Memory B cell (primary cell): ENCODE measurements around the gene PNPLA2.

Experiments
- ATAC-seq: fragments of 150-1000 bp; cut with Tn5 transposase; 2 replicates; pipeline ENCODE4 v1.10.0; 2021; ENCODE audit warnings: low read depth, mild to moderate bottlenecking, moderate library complexity
- DNase-seq, 2 donors: peaks; one replicate each; pipeline ENCODE4 v3.0.0; 2022; ENCODE audit warnings: low spot score in 2 of 2
- H3K27ac Mint-ChIP-seq: one replicate; pipeline ENCODE4 v1.8.0; 2022; ENCODE audit warnings: mild to moderate bottlenecking, moderate library complexity, mixed read lengths
- H3K27me3 Mint-ChIP-seq: one replicate; pipeline ENCODE4 v1.8.0; 2022; ENCODE audit warnings: mixed read lengths
- H3K36me3 Mint-ChIP-seq: one replicate; pipeline ENCODE4 v1.8.0; 2022; ENCODE audit warnings: mild to moderate bottlenecking, mixed read lengths
- H3K4me1 Mint-ChIP-seq: one replicate; pipeline ENCODE4 v1.8.0; 2022; ENCODE audit warnings: mixed read lengths
- H3K4me3 Mint-ChIP-seq: one replicate; pipeline ENCODE4 v1.8.0; 2022; ENCODE audit warnings: mild to moderate bottlenecking, moderate library complexity, mixed read lengths
- H3K9me3 Mint-ChIP-seq: one replicate; pipeline ENCODE4 v1.8.0; 2022; ENCODE audit warnings: mixed read lengths

Gene PNPLA2

DNA sequence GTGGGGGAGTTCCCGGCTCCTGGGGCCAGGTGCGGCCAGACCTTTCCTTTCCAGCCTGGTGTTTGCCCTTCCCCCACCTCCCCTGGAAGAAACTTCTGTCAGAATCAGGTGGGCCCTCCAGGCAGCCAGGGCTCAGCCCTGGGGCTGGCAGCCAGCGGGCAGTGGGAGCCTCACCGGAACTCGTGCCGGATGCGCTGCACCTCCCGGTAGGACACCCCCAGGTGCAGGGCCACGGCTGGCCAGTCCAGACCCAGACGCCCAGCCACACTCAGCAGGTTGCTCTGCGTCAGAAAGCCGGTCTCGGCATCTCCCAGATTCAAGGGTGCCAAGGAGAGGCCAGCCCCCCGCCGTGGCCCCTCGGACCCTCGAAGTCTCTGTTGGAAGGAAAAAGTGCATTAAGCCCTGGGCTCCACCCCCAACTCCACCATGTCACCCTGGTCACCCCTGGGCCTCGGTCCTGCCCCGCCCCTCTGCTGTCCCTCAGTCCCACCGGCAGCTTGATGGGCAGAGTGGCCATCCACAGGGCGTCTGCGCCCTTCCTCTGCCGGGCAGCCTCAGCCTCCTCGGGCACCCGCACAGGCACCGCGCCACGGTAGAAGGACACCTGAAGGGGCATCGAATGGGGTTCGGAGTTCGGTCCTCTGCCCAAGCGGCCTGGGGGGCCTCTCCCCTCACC, 18.9 kb upstream of the PNPLA2 start:
- DNase-seq (no peak), ATAC-seq (no peak)
- H3K4me1 Mint-ChIP-seq, result peaks cover 12% of the 10 kb centered on the region
- H3K36me3 Mint-ChIP-seq, result peaks cover 4% of the 10 kb centered on the region
- no peak overlapping the region for H3K27ac Mint-ChIP-seq
- H3K9me3 Mint-ChIP-seq, result no peaks in the 10 kb centered on the region
- no peak overlapping the region for H3K4me3 Mint-ChIP-seq
- H3K27me3 Mint-ChIP-seq, result no peaks in the 10 kb centered on the region

DNA sequence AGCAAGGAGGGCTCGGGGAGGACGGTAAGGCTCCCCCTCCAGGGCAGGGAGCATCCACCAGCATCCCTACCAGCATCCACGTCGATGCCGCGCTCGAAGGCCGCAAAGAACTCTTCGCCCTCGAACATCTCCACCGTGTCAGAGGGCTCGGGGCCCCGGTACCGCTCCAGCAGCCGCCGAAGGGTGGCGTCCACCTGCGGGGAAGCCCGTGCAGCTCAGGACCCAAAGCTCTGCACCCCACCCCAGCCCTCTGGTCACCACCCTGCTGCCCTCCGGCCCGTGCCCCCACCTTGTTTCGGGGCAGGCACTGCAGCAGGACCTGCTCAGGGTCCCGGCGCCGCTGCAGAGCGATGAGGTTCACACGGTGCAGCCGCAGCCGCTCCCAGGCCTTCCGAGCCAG, 18.2 kb upstream of the PNPLA2 start:
- Mint-ChIP-seq H3K4me1 (peaks cover 13% of the 10 kb centered on the region), H3K36me3 (peaks cover 4% of the 10 kb centered on the region), H3K27ac (no peak overlapping the region), H3K27me3 (no peaks in the 10 kb centered on the region), H3K4me3 (no peak overlapping the region), H3K9me3 (no peaks in the 10 kb centered on the region)
- ATAC-seq, result no peak
- no peak for DNase-seq

DNA sequence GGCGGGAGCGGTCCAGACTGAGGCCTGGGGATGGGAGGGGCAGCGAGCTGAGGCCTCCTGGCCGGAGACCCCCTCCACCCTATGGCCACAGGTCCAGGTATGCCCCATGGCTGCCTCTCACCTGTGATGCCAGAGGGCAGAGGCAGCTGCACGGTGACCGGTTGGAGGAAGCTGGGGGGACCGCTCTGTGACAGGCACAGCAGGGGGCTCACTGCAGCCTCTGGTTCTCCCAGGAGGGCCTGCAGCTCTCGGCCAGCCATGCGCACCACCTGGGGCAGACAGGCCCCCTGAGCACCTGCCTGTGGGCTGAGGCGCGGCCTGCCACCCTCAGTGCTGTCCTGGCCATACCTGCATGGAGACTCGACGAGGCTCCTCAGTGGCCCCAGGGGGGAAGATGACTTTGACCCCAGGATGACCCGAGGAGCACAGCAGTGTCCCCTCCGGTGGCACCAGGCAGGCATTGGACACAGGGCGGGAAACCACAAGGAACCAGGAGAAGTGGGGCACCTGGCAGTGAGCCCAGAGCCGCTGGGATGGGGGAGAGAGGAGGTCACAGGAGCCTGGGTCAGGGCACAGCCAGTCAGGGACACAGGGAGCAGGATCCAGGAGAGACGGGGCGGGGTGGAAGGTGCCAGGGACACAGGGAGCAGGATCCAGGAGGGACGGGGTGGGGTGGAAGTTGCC, 17.5 kb upstream of the PNPLA2 start:
- Mint-ChIP-seq H3K36me3 (peaks cover 2% of the 10 kb centered on the region), H3K4me1 (peaks cover 12% of the 10 kb centered on the region), H3K4me3 (no peak overlapping the region), H3K9me3 (no peaks in the 10 kb centered on the region), H3K27me3 (no peaks in the 10 kb centered on the region), H3K27ac (no peak overlapping the region)
- DNase-seq (no peak), ATAC-seq (no peak)

DNA sequence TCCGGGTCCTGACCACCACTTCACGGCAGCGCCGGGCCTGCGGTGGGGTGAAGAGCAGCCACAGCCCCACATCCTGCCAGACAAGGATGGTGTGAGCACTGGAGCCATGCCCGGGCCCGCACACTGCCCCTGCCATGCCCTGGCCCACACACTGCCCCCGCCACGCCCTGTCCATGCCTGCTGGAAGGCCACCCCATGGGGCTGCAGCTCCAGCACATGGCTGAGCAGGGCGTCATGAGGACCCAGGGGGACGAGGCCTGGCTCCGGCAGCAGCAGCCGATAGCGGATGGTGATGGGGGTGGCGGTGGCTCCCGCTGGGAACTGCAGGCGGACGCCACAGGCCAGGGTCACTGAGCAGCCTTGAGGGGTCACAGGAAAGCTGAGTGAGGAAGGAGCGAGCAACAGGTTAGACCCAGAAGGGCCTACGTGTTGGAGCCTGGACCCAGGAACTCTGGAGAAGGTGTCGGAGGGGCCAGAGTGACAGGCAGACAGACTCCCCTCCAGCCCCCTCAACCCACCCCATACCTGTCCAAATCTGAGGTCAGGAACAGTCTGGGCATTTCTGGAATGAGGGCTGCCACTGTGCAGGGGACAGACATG, 16.6 kb upstream of the PNPLA2 start:
- no peaks in the 10 kb centered on the region for H3K27me3 Mint-ChIP-seq
- DNase-seq, result no peak
- H3K4me3 Mint-ChIP-seq, result peak overlapping the region; percentile 34

DNA sequence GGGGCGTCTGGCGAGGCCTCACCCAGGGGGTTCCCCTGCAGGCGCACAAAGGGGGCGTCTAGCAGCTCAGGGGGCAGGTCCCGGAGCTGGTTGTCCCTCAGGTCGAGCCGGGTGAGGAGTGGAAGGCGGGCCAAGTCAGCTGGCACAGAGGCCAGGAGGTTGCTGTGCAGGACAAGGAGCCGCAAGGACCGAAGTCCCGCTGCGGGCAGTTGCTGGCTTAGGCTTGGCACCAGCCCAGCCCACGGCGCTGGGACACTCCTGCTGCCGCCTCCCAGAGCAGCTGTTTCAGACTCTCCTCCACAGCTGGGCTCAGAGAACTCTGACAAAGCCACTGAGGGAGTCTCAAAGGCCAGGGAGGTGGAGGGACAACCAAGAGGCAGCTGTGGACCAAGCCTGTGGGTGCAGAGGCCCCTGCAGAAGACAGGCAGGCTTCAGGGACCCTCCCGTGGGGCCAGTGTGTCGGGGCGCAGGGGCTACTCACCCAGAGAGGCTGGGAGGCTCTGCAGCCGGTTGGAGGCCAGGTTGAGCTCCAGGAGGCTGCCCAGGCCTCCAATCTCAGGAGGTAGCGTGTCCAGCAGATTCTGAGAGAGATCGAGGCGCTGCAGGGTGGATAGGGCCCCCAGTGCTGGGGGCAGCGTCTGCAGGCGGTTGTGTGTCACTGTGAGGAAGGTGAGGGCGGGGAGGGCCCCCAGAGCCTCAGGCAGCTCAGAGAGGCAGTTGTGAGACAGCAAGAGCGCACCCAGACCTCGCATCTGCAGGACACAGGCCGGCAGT, 15.8 kb upstream of the PNPLA2 start:
- Mint-ChIP-seq H3K4me3 (peak overlapping the region; percentile 11), H3K36me3 (peaks cover 2% of the 10 kb centered on the region), H3K4me1 (peaks cover 12% of the 10 kb centered on the region)

More for the DNA sequence above, 16.6 kb upstream of the PNPLA2 start:
- H3K36me3 Mint-ChIP-seq, result peaks cover 2% of the 10 kb centered on the region
- H3K27ac Mint-ChIP-seq, result no peak overlapping the region
- peaks cover 10% of the 10 kb centered on the region for H3K4me1 Mint-ChIP-seq
- H3K9me3 Mint-ChIP-seq, result no peaks in the 10 kb centered on the region
- ATAC-seq, result no peak

DNA sequence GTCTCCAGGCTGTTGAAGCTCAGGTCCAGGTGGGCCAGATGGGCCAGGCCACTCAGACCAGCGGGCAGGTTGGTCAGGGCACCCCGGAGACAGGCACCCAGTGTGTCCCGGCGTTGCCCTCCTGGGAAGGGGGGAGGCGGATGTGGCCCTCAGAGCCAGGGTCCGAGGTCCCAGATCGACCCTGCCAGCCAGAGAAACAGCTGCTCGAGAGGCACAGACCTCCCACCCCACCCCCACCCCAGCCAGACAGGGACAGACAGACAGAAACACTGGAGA, 15.3 kb upstream of the PNPLA2 start:
- Mint-ChIP-seq H3K36me3 (peaks cover 2% of the 10 kb centered on the region), H3K27ac (no peak overlapping the region), H3K4me1 (peaks cover 13% of the 10 kb centered on the region), H3K9me3 (no peaks in the 10 kb centered on the region), H3K27me3 (no peaks in the 10 kb centered on the region), H3K4me3 (peak overlapping the region; percentile 79)
- no peak for ATAC-seq
- DNase-seq, result no peak

More for the DNA sequence above, 15.8 kb upstream of the PNPLA2 start:
- no peak overlapping the region for H3K27ac Mint-ChIP-seq
- no peaks in the 10 kb centered on the region for H3K27me3 Mint-ChIP-seq
- ATAC-seq (no peak), DNase-seq (no peak)
- no peaks in the 10 kb centered on the region for H3K9me3 Mint-ChIP-seq

DNA sequence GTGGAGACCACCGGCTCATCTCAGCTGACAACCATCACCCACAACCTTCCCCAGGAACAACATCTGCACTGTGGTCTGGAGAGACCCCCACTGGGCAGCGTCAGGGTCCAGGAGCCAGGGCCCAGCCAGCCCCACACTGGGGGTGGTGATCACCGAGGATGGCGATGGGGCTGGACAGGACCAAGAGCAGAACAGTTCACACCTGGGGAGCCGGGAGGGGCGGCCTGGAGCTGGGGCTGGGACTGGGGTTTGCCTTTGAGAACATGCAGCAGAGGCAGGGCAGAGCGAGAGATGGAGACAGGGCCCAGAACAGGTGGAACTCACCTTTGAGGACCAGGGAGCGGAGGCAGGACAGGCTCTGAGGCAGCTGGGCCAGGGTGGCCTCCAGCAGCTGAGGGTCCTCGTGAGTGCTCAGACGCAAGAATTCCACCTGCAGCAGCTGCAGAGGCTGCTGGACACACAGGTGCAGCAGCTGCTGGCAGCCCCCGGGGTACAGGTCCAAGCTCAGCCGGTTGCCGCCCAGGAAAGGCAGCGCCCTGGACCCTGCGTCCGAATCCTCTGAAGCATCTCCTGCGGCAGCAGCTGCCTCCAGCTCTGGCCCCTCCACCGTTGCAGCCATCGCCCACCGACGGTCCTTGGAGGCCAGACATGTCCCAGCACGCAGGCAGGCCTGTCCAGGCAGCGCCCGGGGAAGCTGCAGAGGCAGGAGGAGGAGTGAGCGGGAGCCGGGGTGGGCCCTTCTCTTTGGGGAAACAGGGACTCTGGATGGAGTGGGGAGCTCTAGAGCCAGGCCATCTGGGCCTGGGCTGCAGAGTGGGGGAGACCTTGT, 14.7 kb upstream of the PNPLA2 start:
- Mint-ChIP-seq H3K9me3 (no peaks in the 10 kb centered on the region), H3K4me1 (peaks cover 15% of the 10 kb centered on the region), H3K27me3 (no peaks in the 10 kb centered on the region), H3K4me3 (peak overlapping the region; percentile 79), H3K27ac (peak overlapping the region; percentile 62), H3K36me3 (peaks cover 2% of the 10 kb centered on the region)
- DNase-seq (no peak), ATAC-seq (no peak)

DNA sequence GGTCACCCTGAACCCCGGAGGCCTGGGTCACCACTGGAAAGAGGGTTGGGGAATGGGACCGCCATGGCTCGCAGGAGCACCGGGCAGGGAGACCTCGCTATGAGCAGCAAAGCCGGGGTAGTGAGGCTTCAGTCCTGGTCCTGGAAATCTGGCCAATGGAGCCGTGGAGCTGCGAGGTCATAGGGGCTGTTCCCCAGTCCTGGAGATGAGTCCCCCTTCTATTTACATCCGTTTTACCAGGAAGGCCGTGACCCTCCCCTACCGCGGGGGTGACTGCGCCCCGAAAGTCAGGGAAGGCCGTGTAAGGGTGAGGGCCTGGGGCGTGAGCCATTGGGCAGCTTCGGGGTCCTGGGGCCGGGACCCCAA, 14.1 kb upstream of the PNPLA2 start:
- peak overlapping the region; percentile 62 for H3K27ac Mint-ChIP-seq
- H3K4me3 Mint-ChIP-seq, result peak overlapping the region; percentile 79
- ATAC-seq, result no peak
- peaks cover 2% of the 10 kb centered on the region for H3K36me3 Mint-ChIP-seq
- H3K4me1 Mint-ChIP-seq, result peaks cover 16% of the 10 kb centered on the region
- no peaks in the 10 kb centered on the region for H3K9me3 Mint-ChIP-seq
- no peak for DNase-seq
- no peaks in the 10 kb centered on the region for H3K27me3 Mint-ChIP-seq

DNA sequence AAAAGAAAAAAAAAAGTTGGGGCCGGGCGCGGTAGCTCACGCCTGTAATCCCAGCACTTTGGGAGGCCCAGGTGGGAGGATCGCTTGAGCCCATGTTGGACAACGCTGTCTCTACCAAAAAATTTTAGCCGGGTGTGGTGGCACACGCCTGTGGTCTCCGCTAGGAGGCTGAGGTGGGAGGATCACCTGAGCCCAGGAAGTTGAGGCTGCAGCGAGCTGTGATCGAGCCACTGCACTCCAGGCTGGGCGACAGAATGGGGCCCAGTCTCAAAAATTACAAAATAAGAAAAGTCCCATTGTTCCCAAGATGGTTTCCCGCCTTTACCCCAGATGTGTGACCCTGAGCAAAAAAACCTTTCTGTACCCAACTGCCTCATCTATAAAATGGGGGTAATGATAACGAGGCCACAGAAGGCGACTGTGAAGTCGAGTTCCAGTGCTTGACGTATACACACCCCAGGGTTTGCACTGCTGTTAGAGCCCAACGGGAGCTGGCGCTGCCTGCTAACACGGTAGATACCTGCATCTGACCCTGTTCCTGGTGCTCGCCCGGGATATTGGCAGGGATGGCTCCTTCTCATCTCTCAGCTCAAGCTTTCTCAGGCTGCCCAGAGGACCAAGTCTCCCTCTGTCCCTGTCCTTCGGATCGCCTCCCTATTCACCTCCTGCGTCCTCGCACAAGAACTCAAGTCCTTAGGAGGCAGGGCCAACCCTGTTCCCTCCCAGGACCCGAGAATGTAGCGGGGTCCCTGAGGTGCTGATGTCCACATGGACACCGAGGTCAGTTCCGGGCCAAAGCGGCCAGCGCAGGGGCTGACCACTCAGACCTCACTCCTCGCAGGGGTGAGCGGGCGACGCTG, 10.1 kb upstream of the PNPLA2 start:
- H3K4me1 Mint-ChIP-seq, result peaks cover 21% of the 10 kb centered on the region
- H3K4me3 Mint-ChIP-seq, result peak overlapping the region; percentile 94
- no peak for ATAC-seq
- DNase-seq, result no peak
- peaks cover 5% of the 10 kb centered on the region for H3K36me3 Mint-ChIP-seq
- no peaks in the 10 kb centered on the region for H3K9me3 Mint-ChIP-seq
- peak overlapping the region; percentile 96 for H3K27ac Mint-ChIP-seq
- no peaks in the 10 kb centered on the region for H3K27me3 Mint-ChIP-seq

DNA sequence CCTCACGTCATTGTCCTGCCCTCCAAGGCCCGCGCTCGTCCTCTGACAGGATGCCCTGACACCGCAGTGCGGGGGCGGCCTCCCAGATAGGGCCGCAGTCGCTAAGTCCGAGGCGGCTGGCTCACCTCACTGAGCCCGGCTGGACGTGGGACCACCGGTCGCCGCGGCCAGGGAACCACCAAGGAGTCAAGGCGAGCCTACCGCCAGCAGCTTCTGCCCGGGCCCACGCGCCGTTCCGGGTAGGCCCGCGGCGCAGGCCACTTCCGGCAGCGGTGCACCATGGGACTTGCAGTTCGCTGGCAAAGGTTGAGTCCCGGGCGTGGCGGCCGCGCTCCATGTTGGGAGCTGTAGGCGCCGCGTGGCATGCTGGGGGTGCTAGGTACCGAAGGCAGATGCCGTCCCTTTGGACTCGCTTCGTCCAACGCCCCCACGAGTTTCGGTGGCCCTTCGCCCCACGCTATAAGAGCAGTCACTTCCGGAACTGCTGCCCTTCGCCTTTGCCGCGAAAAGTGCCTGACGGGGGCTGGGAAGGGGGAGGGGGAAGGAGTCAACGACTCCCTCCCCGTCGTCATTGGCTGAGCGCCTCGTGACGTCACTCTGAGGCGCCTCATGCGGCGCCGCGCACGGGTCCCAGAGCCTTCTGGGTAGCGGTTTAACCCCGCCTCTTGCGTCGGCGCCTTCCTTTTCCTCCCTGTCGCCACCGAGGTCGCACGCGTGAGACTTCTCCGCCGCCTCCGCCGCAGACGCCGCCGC, 9.3 kb upstream of the PNPLA2 start, which contains the start of gene RPLP2:
TSS of gene RPLP2 (plus strand) at position 681 of the 753 bp plus-strand sequence. CDS start 268 bp downstream, outside the sequence.
- Mint-ChIP-seq H3K4me3 (peak within 1 kb of the TSS; percentile 94), H3K27me3 (no peaks in the 10 kb centered on the region), H3K9me3 (no peaks in the 10 kb centered on the region), H3K27ac (peak within 1 kb of the TSS; percentile 96), H3K36me3 (peaks cover 8% of the 10 kb centered on the region), H3K4me1 (peaks cover 20% of the 10 kb centered on the region)
- peak; percentile 96 to 99 for DNase-seq
- ATAC-seq, result peak; percentile 82

DNA sequence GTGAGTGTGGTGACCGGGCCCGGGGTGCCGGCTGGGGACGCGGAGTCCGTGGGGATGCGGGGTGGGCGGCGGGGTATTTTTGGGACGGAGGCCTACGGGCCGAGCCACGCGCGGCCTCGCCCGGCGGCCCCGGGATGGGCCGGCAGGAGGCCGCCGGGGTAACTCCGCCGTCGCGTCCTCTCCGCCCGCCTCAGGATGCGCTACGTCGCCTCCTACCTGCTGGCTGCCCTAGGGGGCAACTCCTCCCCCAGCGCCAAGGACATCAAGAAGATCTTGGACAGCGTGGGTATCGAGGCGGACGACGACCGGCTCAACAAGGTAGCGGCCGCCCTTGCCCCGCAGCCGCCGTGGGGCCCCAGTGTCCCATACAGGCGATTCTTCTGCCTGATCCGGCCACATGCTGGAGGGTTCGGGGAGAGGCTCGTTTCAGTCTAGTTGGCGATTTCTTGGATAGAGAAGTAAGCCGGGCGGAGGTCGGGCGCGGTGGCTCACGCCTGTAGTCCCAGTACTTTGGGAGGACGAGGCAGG, 8.6 kb upstream of the PNPLA2 start:
- Mint-ChIP-seq H3K4me1 (peaks cover 18% of the 10 kb centered on the region), H3K27ac (peak overlapping the region; percentile 96), H3K27me3 (no peaks in the 10 kb centered on the region), H3K9me3 (no peaks in the 10 kb centered on the region), H3K36me3 (peaks cover 8% of the 10 kb centered on the region), H3K4me3 (peak overlapping the region; percentile 94)
- DNase-seq (no peak), ATAC-seq (peak; percentile 13)
